ENCODE measurements around the gene MPHOSPH9. TPM values are rescaled to one million over a fixed set of nuclear protein-coding genes. Genes with fewer than 3 reads are reported as not detected.

Gene MPHOSPH9
- total RNA-seq, 1 donor = 42.7 TPM

DNA sequence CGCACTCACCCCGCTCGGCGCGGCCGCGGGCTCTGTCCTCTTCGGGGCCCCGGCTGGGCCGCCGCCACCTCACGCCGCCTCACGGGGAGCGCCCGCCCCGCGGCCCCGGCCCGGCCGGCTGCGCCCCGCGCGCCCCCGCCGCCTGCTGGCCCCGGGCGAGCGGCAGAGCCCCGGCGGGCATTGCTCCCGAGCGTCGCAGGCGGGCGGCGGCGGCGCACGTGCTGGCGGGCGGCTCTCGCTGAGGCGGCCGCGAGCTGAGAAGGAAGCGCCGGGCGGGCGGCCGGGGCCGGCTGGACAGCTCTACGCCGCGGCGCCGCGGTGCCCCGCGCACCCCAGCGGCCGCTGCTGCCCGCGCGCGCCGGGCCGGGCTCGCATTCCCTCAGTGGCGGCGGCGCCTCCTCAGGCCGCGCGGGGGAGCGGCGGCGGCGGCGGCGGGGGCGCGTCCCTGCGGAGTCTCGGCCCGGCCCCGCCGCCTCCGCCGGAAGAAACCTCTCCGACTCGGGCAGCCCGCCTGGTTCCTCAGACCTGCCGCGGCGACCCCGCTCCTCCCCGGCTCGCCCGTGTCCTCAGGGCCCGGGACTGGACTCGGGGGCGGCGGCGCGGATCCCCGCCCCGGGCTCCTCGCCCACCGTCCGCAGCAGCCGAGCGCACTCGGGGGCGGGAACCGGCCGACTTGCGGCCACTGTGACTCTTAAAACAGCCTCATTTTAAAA is 82.0 kb downstream of the MPHOSPH9 start, which contains the start of gene PITPNM2:
TSS of gene PITPNM2 (minus strand) at position 347 of the 713 bp plus-strand sequence. CDS start 116,500 bp downstream, outside the sequence.
- Histone ChIP-seq H3K27me3 (ENCODE audit: insufficient read depth, low read length) (no peaks in the 10 kb centered on the region), H4K20me1 (ENCODE audit: insufficient read depth, low read length) (peaks cover 5% of the 10 kb centered on the region), H3K4me1 (ENCODE audit: insufficient read depth, low read length) (peaks cover 11% of the 10 kb centered on the region), H2AFZ (ENCODE audit: low read length) (peak within 1 kb of the TSS; percentile 76), H3K9me3 (ENCODE audit: low read depth, low read length) (no peaks in the 10 kb centered on the region), H3K4me3 (ENCODE audit: insufficient read depth, low read length) (peak within 1 kb of the TSS; percentile 82), H3K4me2 (ENCODE audit: insufficient read depth, low read length) (peak within 1 kb of the TSS; percentile 89), H3K27ac (ENCODE audit: low read depth, low read length) (peak within 1 kb of the TSS; percentile 41), H3K36me3 (ENCODE audit: insufficient read depth, low read length) (peaks cover 8% of the 10 kb centered on the region), H3K79me2 (ENCODE audit: insufficient read depth, low read length) (peaks cover 12% of the 10 kb centered on the region)
- peak; percentile 99 for DNase-seq (ENCODE audit: insufficient read length, low spot score, missing footprints)
- TF ChIP-seq CTCF (IDR thresholded peaks at IDR 0.05; ENCODE audit: extremely low read depth, low read depth, low read length) = no peak

- Histone ChIP-seq H3K9me3 (ENCODE audit: low read depth, low read length) (no peaks in the 10 kb centered on the region), H3K36me3 (ENCODE audit: insufficient read depth, low read length) (peaks cover 2% of the 10 kb centered on the region), H3K4me1 (ENCODE audit: insufficient read depth, low read length) (peaks cover 11% of the 10 kb centered on the region), H2AFZ (ENCODE audit: low read length) (peak overlapping the region; percentile 76), H3K4me3 (ENCODE audit: insufficient read depth, low read length) (peak overlapping the region; percentile 79), H3K27me3 (ENCODE audit: insufficient read depth, low read length) (no peaks in the 10 kb centered on the region), H3K79me2 (ENCODE audit: insufficient read depth, low read length) (peaks cover 16% of the 10 kb centered on the region), H3K27ac (ENCODE audit: low read depth, low read length) (no peak overlapping the region), H4K20me1 (ENCODE audit: insufficient read depth, low read length) (peaks cover 5% of the 10 kb centered on the region), H3K4me2 (ENCODE audit: insufficient read depth, low read length) (peak overlapping the region; percentile 81)
- peak; percentile 93 for DNase-seq (ENCODE audit: insufficient read length, low spot score, missing footprints)
- no peak for TF ChIP-seq CTCF (IDR thresholded peaks at IDR 0.05; ENCODE audit: extremely low read depth, low read depth, low read length)
Observed at GRCh38 chr12:123150275-123150743, 82.6 kb downstream of the MPHOSPH9 start.

DNA sequence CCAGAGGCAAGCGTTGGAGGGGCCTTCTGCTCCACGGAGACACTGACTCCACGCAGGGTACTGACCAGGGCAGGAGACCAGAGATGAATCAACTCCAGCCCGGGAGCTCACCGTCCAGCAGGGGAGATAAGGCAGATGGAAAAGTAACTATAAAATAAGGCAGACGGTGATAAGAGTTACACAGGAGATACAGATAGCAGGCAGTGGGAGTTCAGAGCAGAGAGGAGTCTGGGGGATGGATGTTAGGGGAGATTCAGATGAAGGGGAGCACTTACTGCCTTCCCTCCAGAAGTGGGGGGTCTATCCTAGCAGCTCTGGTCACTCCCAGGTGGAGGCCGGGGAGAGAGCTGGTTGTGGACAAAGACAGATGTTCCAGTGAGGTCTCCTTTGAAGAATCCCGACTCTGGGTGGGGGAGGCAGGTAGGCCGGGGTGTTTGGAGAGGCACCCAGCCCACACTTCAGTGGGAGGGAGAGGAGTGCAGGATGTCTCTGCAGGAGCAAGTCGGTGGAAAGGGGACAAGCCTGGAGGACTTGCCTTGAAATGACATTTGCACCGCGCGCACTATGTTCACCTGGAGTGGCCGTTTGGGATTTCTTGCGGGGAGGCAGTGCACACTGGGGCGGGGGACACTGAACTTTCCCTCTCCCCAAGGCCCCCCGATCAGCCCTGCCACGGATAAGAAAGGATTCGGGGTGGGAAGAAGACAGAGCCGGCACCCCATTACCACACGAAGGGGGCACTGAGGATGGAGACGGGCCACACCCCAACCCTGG is 83.3 kb downstream of the MPHOSPH9 start:
- H4K20me1 ChIP-seq (ENCODE audit: insufficient read depth, low read length) = peaks cover 5% of the 10 kb centered on the region
- DNase-seq (ENCODE audit: insufficient read length, low spot score, missing footprints) = no peak
- H3K36me3 ChIP-seq (ENCODE audit: insufficient read depth, low read length) = no peaks in the 10 kb centered on the region
- peaks cover 18% of the 10 kb centered on the region for H3K79me2 ChIP-seq (ENCODE audit: insufficient read depth, low read length)
- peak overlapping the region; percentile 76 for H2AFZ ChIP-seq (ENCODE audit: low read length)
- no peak overlapping the region for H3K27ac ChIP-seq (ENCODE audit: low read depth, low read length)
- TF ChIP-seq CTCF (IDR thresholded peaks at IDR 0.05; ENCODE audit: extremely low read depth, low read depth, low read length) = no peak
- H3K4me1 ChIP-seq (ENCODE audit: insufficient read depth, low read length) = peaks cover 11% of the 10 kb centered on the region
- peak overlapping the region; percentile 81 for H3K4me2 ChIP-seq (ENCODE audit: insufficient read depth, low read length)
- H3K9me3 ChIP-seq (ENCODE audit: low read depth, low read length) = no peaks in the 10 kb centered on the region
- peak overlapping the region; percentile 79 for H3K4me3 ChIP-seq (ENCODE audit: insufficient read depth, low read length)
- H3K27me3 ChIP-seq (ENCODE audit: insufficient read depth, low read length) = no peaks in the 10 kb centered on the region

DNA sequence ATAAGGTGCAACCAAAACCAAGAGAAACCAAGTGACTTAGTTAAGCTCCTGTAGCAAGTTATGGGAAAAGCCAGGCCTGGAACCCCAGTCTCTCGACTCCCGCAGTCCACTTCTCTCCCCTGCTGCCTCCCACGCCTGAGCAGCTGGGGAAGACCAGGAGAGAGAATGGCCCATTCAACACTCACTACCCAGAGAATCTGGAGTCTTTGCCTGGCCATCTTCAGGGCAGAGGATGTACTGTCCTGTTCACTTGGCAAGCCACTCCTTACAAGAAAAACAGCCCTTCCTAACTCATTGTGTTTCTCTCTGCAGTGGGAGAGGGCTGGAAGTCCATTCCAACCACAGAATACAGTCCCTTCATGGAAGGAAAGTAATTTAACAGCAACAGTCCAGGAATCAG is 83.9 kb downstream of the MPHOSPH9 start:
- Histone ChIP-seq H3K4me1 (ENCODE audit: insufficient read depth, low read length) (peaks cover 13% of the 10 kb centered on the region), H3K4me2 (ENCODE audit: insufficient read depth, low read length) (peak overlapping the region; percentile 81), H3K27me3 (ENCODE audit: insufficient read depth, low read length) (no peaks in the 10 kb centered on the region), H3K79me2 (ENCODE audit: insufficient read depth, low read length) (peaks cover 18% of the 10 kb centered on the region), H3K9me3 (ENCODE audit: low read depth, low read length) (no peaks in the 10 kb centered on the region), H4K20me1 (ENCODE audit: insufficient read depth, low read length) (peaks cover 5% of the 10 kb centered on the region), H3K4me3 (ENCODE audit: insufficient read depth, low read length) (no peak overlapping the region), H3K27ac (ENCODE audit: low read depth, low read length) (no peak overlapping the region), H3K36me3 (ENCODE audit: insufficient read depth, low read length) (no peaks in the 10 kb centered on the region), H2AFZ (ENCODE audit: low read length) (no peak overlapping the region)
- peak; percentile 80 for DNase-seq (ENCODE audit: insufficient read length, low spot score, missing footprints)
- no peak for TF ChIP-seq CTCF (IDR thresholded peaks at IDR 0.05; ENCODE audit: extremely low read depth, low read depth, low read length)
